ENCODE measurements around the gene GSTO2.

GSTO2 gene

GRCh38 chr10:104323760-104324201, 54.8 kb downstream of the GSTO2 start:
- H3K9ac ChIP-seq (ENCODE audit: low read depth, low read length) = no peak overlapping the region

GRCh38 chr10:104324221-104324686, 55.3 kb downstream of the GSTO2 start:
- no peaks in the 10 kb centered on the region for H3K9me3 ChIP-seq (ENCODE audit: insufficient read depth, low read length, severe bottlenecking)
- no peak overlapping the region for H3K27ac ChIP-seq (ENCODE audit: low read length)
- DNase-seq = no peak
- TF ChIP-seq, protein P1, sequence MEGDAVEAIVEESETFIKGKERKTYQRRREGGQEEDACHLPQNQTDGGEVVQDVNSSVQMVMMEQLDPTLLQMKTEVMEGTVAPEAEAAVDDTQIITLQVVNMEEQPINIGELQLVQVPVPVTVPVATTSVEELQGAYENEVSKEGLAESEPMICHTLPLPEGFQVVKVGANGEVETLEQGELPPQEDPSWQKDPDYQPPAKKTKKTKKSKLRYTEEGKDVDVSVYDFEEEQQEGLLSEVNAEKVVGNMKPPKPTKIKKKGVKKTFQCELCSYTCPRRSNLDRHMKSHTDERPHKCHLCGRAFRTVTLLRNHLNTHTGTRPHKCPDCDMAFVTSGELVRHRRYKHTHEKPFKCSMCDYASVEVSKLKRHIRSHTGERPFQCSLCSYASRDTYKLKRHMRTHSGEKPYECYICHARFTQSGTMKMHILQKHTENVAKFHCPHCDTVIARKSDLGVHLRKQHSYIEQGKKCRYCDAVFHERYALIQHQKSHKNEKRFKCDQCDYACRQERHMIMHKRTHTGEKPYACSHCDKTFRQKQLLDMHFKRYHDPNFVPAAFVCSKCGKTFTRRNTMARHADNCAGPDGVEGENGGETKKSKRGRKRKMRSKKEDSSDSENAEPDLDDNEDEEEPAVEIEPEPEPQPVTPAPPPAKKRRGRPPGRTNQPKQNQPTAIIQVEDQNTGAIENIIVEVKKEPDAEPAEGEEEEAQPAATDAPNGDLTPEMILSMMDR (IDR thresholded peaks at IDR 0.05; ENCODE audit: borderline replicate concordance, extremely low read depth, low read length, poor library complexity, severe bottlenecking) = no peak
- TF ChIP-seq EZH2 (IDR thresholded peaks at IDR 0.05; ENCODE audit: borderline replicate concordance, low read depth, low read length, severe bottlenecking) = no peak
- ATAC-seq (ENCODE audit: insufficient read depth, low read depth) = no peak
- H3K4me3 ChIP-seq (ENCODE audit: low read depth in 1 of 2, low read length in 2 of 2) = no peak overlapping the region
- H3K4me1 ChIP-seq (ENCODE audit: insufficient read depth, low read length) = peaks cover 17% of the 10 kb centered on the region
- no peak overlapping the region for H3K9ac ChIP-seq (ENCODE audit: low read depth, low read length)
- peaks cover 5% of the 10 kb centered on the region; the same call in 1 of the 2 replicates for H3K36me3 ChIP-seq (ENCODE audit: insufficient read depth, low read length)
- peaks cover 95% of the 10 kb centered on the region for H4K20me1 ChIP-seq (ENCODE audit: insufficient read depth, low read length)
- no peak overlapping the region for H2AFZ ChIP-seq (ENCODE audit: low read depth, low read length)
- no peak overlapping the region for H3K4me2 ChIP-seq (ENCODE audit: insufficient read depth, low read length)
- H3K27me3 ChIP-seq (ENCODE audit: insufficient read depth, low read length, poor library complexity) = no peaks in the 10 kb centered on the region
- peaks cover 98% of the 10 kb centered on the region for H3K79me2 ChIP-seq (ENCODE audit: insufficient read depth, low read length)

More at GRCh38 chr10:104323760-104324201, 54.8 kb downstream of the GSTO2 start:
- peaks cover 96% of the 10 kb centered on the region for H4K20me1 ChIP-seq (ENCODE audit: insufficient read depth, low read length)
- no peaks in the 10 kb centered on the region for H3K27me3 ChIP-seq (ENCODE audit: insufficient read depth, low read length, poor library complexity)
- ATAC-seq (ENCODE audit: insufficient read depth, low read depth) = no peak
- no peak overlapping the region for H3K27ac ChIP-seq (ENCODE audit: low read length)
- no peak overlapping the region for H2AFZ ChIP-seq (ENCODE audit: low read depth, low read length)
- TF ChIP-seq, protein P1 (IDR thresholded peaks at IDR 0.05; ENCODE audit: borderline replicate concordance, extremely low read depth, low read length, poor library complexity, severe bottlenecking) = no peak
- TF ChIP-seq EZH2 (IDR thresholded peaks at IDR 0.05; ENCODE audit: borderline replicate concordance, low read depth, low read length, severe bottlenecking) = no peak
- H3K79me2 ChIP-seq (ENCODE audit: insufficient read depth, low read length) = peaks cover 98% of the 10 kb centered on the region
- H3K4me1 ChIP-seq (ENCODE audit: insufficient read depth, low read length) = peaks cover 12% of the 10 kb centered on the region
- H3K4me3 ChIP-seq (ENCODE audit: low read depth in 1 of 2, low read length in 2 of 2) = no peak overlapping the region
- no peak overlapping the region for H3K4me2 ChIP-seq (ENCODE audit: insufficient read depth, low read length)
- DNase-seq = no peak
- H3K9me3 ChIP-seq (ENCODE audit: insufficient read depth, low read length, severe bottlenecking) = no peaks in the 10 kb centered on the region
- H3K36me3 ChIP-seq (ENCODE audit: insufficient read depth, low read length) = peaks cover 5% of the 10 kb centered on the region; the same call in 1 of the 2 replicates

- Histone ChIP-seq H3K27ac (ENCODE audit: low read length) (no peak overlapping the region), H3K36me3 (ENCODE audit: insufficient read depth, low read length) (peaks cover 5% of the 10 kb centered on the region; the same call in 1 of the 2 replicates), H2AFZ (ENCODE audit: low read depth, low read length) (no peak overlapping the region), H3K9ac (ENCODE audit: low read depth, low read length) (no peak overlapping the region), H3K4me3 (ENCODE audit: low read depth in 1 of 2, low read length in 2 of 2) (no peak overlapping the region), H3K27me3 (ENCODE audit: insufficient read depth, low read length, poor library complexity) (no peaks in the 10 kb centered on the region), H3K9me3 (ENCODE audit: insufficient read depth, low read length, severe bottlenecking) (no peaks in the 10 kb centered on the region), H3K79me2 (ENCODE audit: insufficient read depth, low read length) (peaks cover 98% of the 10 kb centered on the region), H3K4me1 (ENCODE audit: insufficient read depth, low read length) (peaks cover 24% of the 10 kb centered on the region), H3K4me2 (ENCODE audit: insufficient read depth, low read length) (no peak overlapping the region), H4K20me1 (ENCODE audit: insufficient read depth, low read length) (peaks cover 96% of the 10 kb centered on the region)
- ATAC-seq (ENCODE audit: insufficient read depth, low read depth) (no peak), DNase-seq (no peak)
- TF ChIP-seq, protein P1 (IDR thresholded peaks at IDR 0.05; ENCODE audit: borderline replicate concordance, extremely low read depth, low read length, poor library complexity, severe bottlenecking) = no peak
- no peak for TF ChIP-seq EZH2 (IDR thresholded peaks at IDR 0.05; ENCODE audit: borderline replicate concordance, low read depth, low read length, severe bottlenecking)
These were observed 55.9 kb downstream of the GSTO2 start for GRCh38 chr10:104324931-104325330.
